NCI-H446 (cell line): Measurements from ENCODE around the gene TMEM178B.
"Not testable (repeated sequence)": the region's sequence is repeated elsewhere in the genome, so short reads cannot be mapped to it uniquely, and the experiment has no call there.

Source experiments
- DNase-seq, 2 experiments: peaks; one replicate each; lab custom pipeline; 2025; lab: John Stamatoyannopoulos, UW

Gene TMEM178B

DNA sequence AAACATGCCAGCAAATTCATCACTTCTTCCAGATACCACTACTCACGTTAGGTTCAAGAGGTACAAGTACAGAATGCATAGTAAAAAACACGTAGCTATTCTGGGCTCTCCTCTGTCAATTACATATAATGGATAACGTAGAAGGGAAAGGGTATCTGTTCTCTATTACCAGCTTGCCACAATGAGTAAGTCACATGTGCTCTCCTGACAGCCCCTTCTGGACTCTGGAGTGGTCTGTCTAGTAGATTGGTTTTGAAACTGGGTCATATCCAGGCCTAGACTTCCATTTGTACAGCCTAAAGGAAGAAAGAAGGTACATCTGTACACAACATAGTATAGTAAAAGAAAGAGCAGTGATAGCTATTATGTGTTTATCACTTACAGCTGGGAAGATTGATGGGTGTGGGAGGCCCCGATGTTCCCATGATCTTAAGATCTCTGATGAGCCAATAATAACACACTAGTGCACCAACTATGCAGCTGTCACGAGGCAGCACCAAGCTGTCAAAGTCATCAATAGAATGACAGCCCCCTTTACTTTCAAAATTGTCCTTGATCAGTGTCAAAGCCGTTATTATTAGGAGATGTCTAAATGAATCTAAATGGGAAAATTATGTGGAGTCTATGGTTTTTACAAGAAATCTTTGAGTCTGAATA is 315.4 kb downstream of the TMEM178B start:
- no peak for DNase-seq

DNA sequence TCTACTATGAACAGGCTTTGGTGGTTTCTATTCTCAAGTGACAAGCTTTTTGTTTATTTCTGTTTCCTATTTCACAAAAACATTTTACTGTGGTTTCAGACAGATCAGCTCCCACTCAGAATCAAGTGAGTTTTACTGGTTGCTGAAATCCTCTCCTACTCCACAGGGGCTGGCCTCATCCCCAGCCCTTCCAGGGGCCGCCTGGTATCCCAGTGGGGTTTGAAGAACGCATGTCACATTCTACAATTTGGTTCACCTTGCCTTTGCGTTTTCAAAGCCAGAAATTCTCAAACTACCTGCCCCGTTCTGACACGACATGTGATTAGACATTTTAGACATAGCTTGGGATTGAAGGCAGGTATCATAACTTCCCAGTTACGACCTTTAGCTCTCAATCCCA is 316.5 kb downstream of the TMEM178B start:
- DNase-seq = no peak

DNA sequence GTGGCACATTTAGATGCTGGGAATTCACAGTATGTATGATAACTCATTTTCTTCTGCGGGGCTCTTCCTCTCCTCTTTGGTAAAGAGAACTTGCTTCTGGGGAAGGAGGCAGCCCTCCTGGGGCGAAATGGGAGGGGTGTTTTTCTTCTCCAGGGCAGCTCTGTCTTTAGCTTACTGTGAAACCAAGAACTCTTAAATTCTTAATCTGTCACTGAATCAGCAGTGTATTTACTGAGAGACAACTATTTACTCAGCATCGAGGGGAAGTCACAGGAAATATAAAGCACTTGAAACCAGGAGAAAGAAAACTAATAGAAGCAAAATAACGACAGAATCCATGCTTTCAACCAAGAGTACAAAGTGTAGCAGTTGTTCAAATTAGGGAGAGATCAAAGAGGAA is 319.2 kb downstream of the TMEM178B start:
- no peak for DNase-seq

DNA sequence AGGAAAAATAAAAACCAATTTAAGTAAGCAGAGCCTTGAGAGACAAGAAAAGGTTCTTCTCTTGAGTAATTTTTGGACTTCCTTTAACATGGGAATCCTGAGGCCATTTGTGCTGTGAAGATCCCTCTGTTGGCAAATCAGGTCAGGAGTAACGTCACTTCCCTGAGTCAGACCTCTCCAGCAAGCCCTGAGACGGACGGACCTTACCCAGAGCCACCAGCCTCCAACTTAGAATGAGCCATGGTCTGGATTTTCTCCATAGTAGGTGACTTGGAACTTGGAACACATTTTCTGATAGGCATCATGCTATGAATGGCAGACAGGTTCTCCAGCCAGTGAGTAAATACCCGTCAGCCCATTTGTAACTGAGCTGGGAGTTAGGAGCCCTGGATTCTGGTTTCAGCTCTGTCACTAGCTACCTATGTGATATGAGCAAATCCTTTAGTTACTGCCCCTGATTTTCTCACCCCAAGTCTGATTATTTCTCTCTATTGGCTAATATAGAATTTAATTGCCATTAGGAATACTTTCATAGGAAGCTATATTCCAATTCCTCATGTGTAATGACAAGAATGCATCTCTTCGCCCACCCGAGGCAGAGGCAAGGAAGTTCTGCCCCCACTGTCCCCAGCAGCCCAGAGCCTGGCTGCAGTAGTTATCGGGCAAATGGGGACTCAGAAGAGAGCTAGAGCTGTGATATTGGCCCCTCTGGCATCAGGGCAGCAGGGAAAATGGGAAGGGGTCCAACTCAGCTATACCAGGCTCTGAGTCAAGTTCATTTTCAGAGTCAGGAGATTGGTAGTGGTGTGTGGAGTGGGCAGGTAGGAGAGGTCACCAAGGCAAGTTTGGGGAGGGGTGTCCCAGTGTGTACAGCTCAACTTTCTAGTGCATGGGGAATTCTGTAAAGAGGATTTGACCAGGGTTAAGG is 323.6 kb downstream of the TMEM178B start:
- no peak for DNase-seq

DNA sequence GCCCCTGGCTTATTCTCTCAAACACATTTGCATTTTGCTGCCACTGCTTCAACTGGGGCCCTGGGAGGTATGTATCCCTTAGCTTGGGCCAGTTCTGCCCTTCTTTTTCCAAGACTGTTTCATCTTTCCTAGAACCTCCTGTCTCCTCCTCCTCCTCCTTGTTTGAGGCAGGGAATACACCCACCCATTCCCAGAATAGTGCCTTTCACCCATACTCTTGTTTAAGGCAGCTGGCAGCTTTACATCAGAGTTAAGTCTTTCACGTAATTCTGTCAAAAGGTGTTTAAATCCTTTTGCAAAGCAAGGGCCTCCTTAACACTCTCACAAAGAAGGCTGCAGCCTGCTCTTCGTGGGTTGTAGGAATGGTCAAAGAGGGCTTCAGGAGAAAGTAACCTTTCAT is 326.5 kb downstream of the TMEM178B start:
- DNase-seq = no peak

DNA sequence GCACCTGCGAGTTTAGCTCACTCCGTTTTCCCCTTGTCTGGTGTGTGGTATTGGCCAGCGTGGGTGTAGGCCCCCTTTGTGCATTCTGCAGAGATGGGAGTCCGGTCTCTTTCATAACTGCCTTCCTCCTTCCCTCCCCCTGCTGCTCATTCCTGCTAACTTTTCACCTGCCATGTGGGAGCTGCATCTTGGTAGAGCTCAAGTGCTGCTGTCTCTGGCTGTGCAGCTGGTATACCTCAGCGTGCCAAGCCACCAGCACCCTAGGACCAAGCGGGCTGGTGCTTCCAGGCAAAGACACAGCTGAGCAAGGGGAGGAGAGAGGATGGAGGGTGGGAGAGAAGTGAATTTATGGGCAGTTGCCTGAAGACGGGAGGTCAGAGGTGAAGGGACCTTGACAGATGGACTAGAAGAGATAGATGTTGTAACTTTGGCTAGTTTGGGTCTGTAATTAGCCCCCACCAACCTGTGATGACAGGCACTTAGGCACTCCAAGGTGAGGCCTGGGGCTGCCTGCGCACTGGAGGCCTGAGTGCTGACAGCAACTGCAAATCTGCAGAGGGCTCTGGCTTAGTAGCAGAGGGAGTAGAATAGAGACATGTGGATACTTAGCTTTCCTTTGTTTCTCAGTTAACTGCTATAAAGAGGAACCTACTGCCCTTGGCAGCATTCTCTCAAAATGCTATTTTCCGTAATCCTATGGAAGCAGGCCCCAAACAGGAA is 328.6 kb downstream of the TMEM178B start:
- DNase-seq = no peak

DNA sequence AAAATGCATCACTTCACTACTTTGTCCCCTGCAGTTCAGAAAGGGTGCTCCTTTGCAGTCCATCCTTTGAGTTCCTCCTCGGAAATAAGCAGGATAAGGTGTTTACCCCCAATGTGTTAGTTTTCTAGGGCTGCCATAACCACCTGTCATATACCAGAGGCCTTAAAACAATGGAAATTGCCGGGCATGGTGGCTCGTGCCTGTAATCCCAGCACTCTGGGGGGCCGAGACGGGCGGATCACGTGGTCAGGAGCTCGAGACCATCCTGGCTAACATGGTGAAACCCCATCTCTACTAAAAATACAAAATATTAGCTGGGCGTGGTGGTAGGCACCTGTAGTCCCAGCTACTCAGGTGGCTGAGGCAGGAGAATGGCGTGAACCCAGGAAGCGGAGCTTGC is 330.0 kb downstream of the TMEM178B start:
- not testable (repeated sequence) for DNase-seq

DNA sequence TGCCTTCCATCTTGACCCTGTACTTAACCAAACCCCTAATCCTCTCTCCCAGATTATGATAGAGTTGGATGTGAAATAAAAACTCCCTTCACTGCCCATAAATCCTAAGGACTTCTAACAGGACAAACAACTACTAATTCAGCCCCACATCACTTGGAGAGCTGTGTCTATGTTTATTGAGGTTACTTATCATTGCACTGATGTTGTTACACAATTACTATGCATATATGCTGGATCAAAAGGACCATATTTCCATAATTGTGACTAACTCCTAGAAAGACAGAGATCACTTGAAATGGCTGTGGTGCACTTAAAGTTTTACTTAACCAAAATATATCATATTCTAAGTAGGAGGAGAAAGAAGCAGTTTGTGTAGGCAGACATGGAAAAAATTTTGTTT is 332.5 kb downstream of the TMEM178B start:
- DNase-seq = no peak

DNA sequence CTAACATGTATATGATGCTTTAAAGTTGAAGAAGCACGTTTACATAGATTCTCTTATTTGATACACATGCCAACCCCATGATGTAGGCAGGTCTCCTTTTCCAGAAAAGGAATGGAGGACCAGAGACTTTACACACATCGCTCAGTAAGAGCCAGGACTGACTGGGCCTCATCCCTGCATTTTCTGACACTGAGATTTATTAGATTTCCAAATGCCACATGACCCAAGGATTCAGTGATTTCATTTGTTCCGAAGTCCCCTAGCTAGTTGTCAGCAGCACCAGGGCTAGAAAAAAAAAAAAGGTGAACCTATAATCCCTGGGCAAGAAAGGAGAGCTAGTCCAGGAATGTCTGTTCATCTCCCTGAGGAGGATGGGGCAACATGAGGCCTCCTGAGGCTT is 334.0 kb downstream of the TMEM178B start:
- no peak for DNase-seq

DNA sequence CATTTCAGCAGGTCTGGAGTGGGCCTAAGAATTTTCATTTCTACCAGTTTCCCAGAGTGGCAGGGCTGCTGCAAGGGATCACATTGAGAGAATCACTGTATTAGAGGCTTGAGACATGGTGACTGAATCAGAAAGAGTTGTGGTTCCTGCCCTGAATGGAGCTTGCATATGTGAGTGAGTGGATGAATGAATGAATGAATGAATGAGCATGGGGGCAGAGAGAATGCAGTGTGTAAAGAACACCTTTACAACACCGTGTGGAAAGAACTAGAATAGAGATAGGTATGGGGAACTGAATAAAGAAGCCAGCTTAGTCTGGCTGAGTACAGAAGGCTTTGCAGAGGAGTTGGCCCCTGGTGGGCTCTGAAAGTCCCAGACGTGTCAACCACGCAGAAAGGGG is 334.6 kb downstream of the TMEM178B start:
- no peak for DNase-seq

DNA sequence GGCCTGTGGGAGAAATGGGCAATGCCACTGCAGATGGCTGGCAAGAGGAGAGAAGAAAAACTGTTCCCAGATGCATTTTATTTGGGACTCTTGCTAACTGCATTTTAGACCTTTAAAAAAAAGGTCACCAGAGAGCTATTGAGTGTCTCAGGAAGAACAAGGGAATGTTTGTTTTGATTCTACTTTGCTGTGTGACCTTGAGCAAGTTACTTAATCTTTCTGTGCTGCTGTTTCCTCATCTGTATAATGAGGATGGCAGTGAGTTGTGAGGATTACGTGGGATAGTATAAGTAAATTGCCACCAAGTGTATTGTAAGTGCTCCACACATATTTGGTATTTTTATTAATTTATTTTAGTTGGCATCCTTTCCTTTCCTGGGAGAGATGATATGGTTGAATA is 335.4 kb downstream of the TMEM178B start:
- DNase-seq = no peak

DNA sequence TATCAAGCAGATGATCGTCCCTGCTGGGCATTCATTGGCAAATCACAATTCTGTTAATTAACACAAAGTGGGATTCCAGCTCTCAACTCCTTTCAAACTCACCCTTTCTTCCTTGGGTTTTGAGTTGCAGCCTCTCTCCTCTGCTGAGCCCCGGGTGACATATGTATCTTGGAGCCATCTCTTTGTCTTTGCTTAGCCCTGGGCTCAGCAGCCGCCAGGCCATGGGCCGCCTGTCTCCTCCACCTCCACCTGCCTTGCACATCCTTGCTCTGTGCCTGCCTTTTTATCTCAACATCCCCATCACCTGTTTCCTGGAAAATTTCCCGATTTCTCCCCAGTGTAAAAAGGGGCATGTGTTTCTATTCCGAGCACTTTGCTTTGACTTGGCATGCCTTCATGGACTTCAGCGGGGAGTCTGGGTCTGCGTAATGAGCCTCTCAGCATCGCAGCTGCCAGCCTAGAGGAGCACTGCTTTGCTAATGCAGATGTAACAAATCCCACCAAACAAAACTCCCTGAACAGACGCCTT is 336.0 kb downstream of the TMEM178B start:
- peak; percentile 76 to 88 for DNase-seq

DNA sequence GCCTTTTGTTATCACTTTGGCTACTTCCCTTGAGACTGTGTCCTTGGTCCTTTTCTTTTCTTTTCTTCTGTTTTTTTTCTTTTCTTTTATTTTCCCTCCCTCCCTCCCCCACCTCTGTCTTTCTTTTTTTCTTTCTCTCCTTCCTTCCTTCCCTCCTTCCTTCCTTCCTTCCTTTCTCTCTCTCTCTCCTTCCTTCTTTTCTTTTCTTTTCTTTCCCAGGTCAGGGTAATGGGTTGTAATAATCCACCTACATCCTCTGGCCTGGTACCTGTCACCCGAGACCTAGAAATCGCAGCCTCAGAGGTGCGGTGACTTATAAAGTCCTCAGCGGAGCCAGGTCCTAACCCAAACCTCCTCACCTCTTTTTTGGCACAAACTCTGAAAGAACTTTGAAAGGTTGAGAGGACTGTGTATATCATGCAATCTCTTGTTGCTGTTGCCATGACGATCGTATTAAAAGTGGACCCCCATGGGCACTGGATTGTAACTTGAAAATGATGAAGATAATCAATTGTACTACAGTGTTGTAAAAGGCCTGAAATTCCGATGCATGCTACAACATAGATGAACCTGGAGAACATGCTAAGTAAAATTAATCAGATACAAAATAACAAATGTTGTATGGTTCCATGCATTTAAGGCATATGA is 336.6 kb downstream of the TMEM178B start:
- DNase-seq = no peak

DNA sequence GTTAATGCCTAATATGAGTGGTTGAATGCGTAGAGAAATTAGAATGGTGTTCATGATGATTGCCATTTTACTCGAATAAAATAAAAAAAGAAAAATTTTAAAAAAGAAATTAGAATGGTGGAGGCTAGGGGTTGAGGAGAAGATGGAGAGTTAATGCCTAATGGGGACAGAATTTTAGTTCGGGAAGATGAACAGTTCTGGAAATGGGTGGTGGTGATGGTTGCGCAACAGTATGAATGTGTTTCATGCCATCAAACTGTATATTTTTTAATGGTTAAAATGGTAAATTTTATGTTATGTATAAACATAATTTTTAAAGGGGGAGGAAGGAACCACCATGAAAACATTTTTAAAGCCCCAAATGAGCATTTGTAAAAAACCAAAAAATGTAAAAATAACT is 337.3 kb downstream of the TMEM178B start:
- no peak for DNase-seq

DNA sequence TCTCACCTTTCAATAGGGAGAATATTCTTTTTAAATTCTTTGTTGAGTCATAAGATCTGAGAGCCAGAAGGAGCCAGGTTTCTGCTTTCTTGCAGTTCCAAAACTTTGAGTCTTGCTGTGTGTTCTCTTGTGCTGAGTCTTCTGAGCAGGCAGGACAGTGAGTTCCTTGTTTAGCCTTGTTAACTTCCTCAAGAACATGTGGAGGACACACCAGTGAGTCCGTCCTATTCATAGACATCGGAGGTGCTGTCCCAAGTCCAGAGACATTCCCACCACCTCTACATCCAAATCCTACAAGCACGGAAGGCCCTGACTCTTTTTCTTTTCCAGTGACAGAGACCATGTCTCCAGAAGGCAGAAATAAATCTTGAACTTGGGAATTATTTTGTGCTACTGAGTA is 342.1 kb downstream of the TMEM178B start:
- no peak for DNase-seq

DNA sequence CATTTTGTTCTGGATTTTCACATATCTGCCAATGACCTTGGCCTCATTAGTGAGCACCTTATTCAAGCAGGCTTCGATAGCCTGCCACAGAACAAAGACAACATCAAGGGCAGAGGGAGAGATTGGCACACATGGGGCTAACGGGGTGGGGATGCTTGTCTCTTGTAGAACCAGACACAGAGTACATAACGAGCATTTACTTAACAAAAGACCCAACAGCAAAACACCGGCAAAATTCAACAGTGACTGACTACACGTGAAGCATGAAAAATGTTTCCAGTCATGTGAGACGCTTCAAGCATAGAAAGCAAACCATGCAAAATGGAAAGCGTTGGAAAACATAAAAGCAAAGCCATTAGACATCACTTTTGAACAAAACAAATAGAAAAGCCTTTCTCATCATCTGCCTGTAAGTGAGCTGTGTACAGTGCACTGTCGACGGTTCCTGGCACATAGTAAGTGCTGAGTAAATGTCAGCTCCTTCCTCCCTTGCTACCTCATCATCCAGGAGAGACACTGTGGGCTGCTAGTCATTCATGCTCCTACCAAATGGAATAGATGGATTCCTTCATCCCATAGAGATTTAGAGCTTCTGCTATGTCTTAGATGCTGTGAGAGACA is 342.9 kb downstream of the TMEM178B start:
- no peak for DNase-seq

DNA sequence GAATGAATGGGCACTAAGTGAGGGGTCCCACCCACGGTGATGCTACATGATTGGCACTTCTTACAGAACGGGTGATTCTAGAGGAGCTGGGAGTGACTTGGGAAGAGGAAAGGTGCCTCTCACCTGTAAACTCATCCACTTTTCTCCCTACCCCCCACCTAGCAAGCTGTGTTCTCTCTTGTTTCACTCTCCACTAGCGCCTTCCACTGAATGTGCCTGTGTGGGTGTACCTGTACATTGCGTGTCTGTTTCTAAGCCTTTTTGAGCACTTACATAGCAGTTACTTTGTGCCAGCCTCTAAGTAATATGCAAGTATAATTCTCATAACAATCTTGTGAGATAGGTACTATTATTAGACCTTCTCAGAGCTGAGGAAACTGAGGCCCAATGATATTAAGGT is 343.6 kb downstream of the TMEM178B start:
- DNase-seq = no peak

DNA sequence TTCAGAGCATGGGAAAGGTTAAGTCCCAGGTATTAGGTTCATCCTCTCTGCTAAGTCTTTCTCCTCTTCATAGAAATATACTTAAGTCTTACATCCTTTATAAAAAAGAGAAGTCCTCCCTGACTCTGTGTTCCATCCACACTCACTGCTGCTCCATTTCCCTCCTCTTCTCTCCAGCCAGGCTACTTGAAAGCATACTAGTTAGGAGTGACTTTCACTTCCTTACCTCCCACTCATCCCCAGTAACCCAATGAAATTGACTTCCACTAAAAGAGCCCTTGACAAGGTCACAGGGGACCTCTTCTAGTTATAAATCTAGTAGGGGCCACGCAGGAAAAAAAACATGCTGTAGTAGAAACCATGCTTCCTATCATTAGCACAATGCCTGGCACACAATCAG is 344.2 kb downstream of the TMEM178B start:
- no peak for DNase-seq

DNA sequence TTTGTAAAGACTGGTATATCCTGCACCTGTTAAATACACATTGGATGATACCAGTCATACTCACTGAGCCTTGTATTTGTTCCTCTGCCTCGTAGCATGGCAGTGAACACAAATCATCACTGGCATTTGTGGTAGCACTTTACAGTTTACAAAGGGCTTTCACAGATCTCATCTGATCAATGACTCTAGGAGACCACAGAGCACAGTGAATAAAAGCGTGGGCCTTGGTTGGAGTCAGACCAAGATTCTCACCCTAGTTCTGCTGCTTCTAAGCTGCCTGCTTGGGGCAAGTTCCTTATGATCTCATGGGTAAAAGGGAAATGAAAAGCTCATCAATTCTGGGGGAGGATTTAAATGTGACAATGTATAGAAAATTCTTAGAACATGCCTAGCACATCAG is 347.4 kb downstream of the TMEM178B start:
- DNase-seq = no peak

DNA sequence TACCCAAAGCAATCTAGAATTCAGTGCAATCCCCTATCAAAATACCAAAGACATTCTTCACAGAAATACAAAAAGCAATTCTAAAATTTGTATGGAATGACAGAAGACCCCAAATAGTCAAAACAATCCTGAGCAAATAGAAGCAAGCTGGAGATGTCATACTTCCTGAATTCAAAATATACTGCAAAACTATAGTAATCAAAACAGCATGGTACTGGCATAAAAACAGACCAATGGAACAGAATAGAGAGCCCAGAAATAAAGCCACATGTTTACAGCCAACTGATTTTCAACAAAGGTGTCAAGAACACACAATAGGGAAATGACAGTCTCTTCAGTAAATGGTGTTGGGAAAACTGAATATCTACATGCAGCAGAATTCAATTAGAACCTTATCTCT is 353.3 kb downstream of the TMEM178B start:
- no peak for DNase-seq

DNA sequence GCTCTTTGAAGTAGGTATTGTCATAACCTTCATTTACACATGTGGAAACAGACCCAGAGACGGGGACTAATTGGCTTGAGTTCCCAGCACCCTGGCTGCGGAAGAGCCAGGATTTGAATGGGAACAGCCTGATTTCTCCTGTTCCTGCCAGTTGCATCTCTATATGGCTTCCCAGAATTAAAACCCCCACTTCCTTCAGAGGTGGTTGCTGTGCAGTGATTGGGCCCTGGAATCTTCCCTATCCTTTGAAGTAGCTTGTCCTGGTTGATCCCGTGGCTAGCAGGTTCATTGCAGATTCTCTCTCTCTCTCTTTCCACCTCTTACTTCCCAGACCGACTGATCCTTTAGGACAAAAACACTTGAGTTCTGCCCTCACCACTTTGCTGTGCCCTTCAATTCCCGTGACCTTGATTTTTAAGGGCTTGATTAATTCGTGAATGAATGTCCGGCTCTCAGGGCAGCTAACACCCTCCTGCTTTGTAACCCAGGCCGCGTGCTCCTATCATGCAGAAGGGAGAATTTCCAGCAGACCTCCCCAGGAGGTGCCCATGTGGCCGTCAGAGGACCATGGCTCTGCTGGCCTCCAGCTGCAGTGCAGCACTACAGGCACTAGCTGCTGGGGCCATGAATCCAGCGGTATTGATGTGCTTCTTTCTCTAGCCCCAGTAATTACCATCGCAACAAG is 356.7 kb downstream of the TMEM178B start:
- no peak for DNase-seq
